ENCODE data around the gene MAP3K21.

Gene MAP3K21

GRCh38 chr1:233326811-233327650, 493 bp upstream of the MAP3K21 start:
- DNase-seq: peak; percentile 79 to 92

GRCh38 chr1:233328142-233328921, 808 bp downstream of the MAP3K21 start:
- peak in 1 of 2 experiments; percentile 14 for DNase-seq

- no peak for DNase-seq
Observed at GRCh38 chr1:233331676-233332519, 4.4 kb downstream of the MAP3K21 start.

- DNase-seq: no peak
Observed at GRCh38 chr1:233333086-233333485, 5.6 kb downstream of the MAP3K21 start.

GRCh38 chr1:233334092-233334491, 6.6 kb downstream of the MAP3K21 start:
- DNase-seq: no peak

- DNase-seq: no peak
Observed at GRCh38 chr1:233336554-233337456, 9.3 kb downstream of the MAP3K21 start.

GRCh38 chr1:233337505-233337904, 10.0 kb downstream of the MAP3K21 start:
- DNase-seq: no peak

GRCh38 chr1:233338102-233338501, 10.6 kb downstream of the MAP3K21 start:
- no peak for DNase-seq

GRCh38 chr1:233340031-233340555, 12.6 kb downstream of the MAP3K21 start:
- no peak for DNase-seq

- DNase-seq: no peak
Observed at GRCh38 chr1:233340966-233341516, 13.5 kb downstream of the MAP3K21 start.

GRCh38 chr1:233342086-233342485, 14.6 kb downstream of the MAP3K21 start:
- no peak for DNase-seq

- no peak for DNase-seq
Observed at GRCh38 chr1:233343262-233343661, 15.7 kb downstream of the MAP3K21 start.

GRCh38 chr1:233347338-233347737, 19.8 kb downstream of the MAP3K21 start:
- DNase-seq: no peak

- DNase-seq: no peak
Observed at GRCh38 chr1:233349137-233349536, 21.6 kb downstream of the MAP3K21 start.

- DNase-seq: no peak
Observed at GRCh38 chr1:233354983-233355382, 27.5 kb downstream of the MAP3K21 start.

GRCh38 chr1:233355841-233356704, 28.5 kb downstream of the MAP3K21 start:
- no peak for DNase-seq

GRCh38 chr1:233356705-233356987, 29.1 kb downstream of the MAP3K21 start:
- DNase-seq: no peak

- DNase-seq: no peak
Observed at GRCh38 chr1:233357595-233358397, 30.3 kb downstream of the MAP3K21 start.

- no peak for DNase-seq
Observed at GRCh38 chr1:233359431-233359830, 31.9 kb downstream of the MAP3K21 start.

GRCh38 chr1:233359905-233360304, 32.4 kb downstream of the MAP3K21 start:
- DNase-seq: no peak

Measured in SHP77 (cell line).